Activated CD4-positive, alpha-beta T cell treated with anti-CD3 and anti-CD28 coated beads, Interleukin-10, Interleukin-2, amounts not matched to agents 100 ng/mL and 50 ng/mL, durations not matched to agents 16 hours and 8 hours (primary cell): ENCODE results near the gene NMRK2.
"Not testable (repeated sequence)": the region's sequence is repeated elsewhere in the genome, so short reads cannot be mapped to it uniquely, and the experiment has no call there.

ENCODE experiments used
- DNase-seq: peaks from one replicate; pipeline ENCODE4 v3.0.0-alpha.2; 2020

NMRK2 gene

GRCh38 chr19:3938300-3938950 is 5.6 kb downstream of the NMRK2 start:
- not testable (repeated sequence) for DNase-seq

GRCh38 chr19:3942790-3943409 is 10.0 kb downstream of the NMRK2 start:
- no peak for DNase-seq

GRCh38 chr19:3944018-3944721 is 11.3 kb downstream of the NMRK2 start:
- DNase-seq, result no peak

- no peak for DNase-seq
Observed at GRCh38 chr19:3945838-3946237, 13.0 kb downstream of the NMRK2 start.

GRCh38 chr19:3947316-3947933 is 14.6 kb downstream of the NMRK2 start:
- not testable (repeated sequence) for DNase-seq

GRCh38 chr19:3949294-3949693 is 16.4 kb downstream of the NMRK2 start:
- no peak for DNase-seq

GRCh38 chr19:3949997-3950859 is 17.4 kb downstream of the NMRK2 start:
- no peak for DNase-seq

GRCh38 chr19:3950871-3951861 is 18.3 kb downstream of the NMRK2 start:
- DNase-seq, result no peak

GRCh38 chr19:3952755-3953276 is 19.9 kb downstream of the NMRK2 start:
- not testable (repeated sequence) for DNase-seq

GRCh38 chr19:3954107-3954506 is 21.2 kb downstream of the NMRK2 start:
- no peak for DNase-seq

GRCh38 chr19:3955276-3955675 is 22.4 kb downstream of the NMRK2 start:
- DNase-seq, result not testable (repeated sequence)

GRCh38 chr19:3955688-3956087 is 22.8 kb downstream of the NMRK2 start:
- DNase-seq, result no peak

- no peak for DNase-seq
Observed at GRCh38 chr19:3958836-3959765, 26.2 kb downstream of the NMRK2 start.

- no peak for DNase-seq
Observed at GRCh38 chr19:3959766-3960131, 26.9 kb downstream of the NMRK2 start.

GRCh38 chr19:3961007-3961406 is 28.1 kb downstream of the NMRK2 start:
- no peak for DNase-seq

- DNase-seq, result no peak
Observed at GRCh38 chr19:3963458-3964255, 30.8 kb downstream of the NMRK2 start.

- no peak for DNase-seq
Observed at GRCh38 chr19:3964256-3965194, 31.7 kb downstream of the NMRK2 start.
